Measurements from ENCODE around the gene NDNF.

GRCh38 chr4:121114756-121115155 is 42.4 kb upstream of the NDNF start:
- TF ChIP-seq CTCF (conservative IDR thresholded peaks at IDR 0.05 in 1 of 2, IDR thresholded peaks at IDR 0.05 in 1 of 2; ENCODE audit: low read depth in 1 of 2, low read length in 2 of 2) (no peak), EZH2 (IDR thresholded peaks at IDR 0.05; ENCODE audit: low read length, missing control alignments) (no peak)

All from fibroblast of lung (primary cell).